CD4-positive, CD25-positive, alpha-beta regulatory T cell (primary cell): Measurements from ENCODE around the gene CDK9. TPM values are rescaled to one million over a fixed set of nuclear protein-coding genes. Genes with fewer than 3 reads are reported as not detected.
A peak's percentile ranks its signal among the peaks of the same experiment; 100 is the strongest.

ENCODE experiments used
- ATAC-seq, 2 donors: fragments of 150-1000 bp; cut with Tn5 transposase; one replicate each; pipeline ENCODE4 v1.10.0; 2021; ENCODE audit warnings: low read depth in 2 of 2, moderate number of reproducible peaks in 2 of 2, moderate library complexity in 1 of 2
- DNase-seq, 3 donors: peaks; one replicate each; pipeline versions ENCODE4 v3.0.0 to v3.0.0-alpha.2; 2012 to 2022; ENCODE audit warnings: mixed read lengths in 1 of 3
- H3K27ac ChIP-seq: one replicate; pipeline ENCODE4 v1.7.0; 2013; ENCODE audit warnings: mild to moderate bottlenecking, low read length; ENCODE audit not compliant: insufficient read depth, poor library complexity, severe bottlenecking
- H3K27me3 ChIP-seq: one replicate; pipeline ENCODE4 v1.7.0; 2013; ENCODE audit warnings: low read length; ENCODE audit not compliant: control insufficient read depth, insufficient read depth
- H3K36me3 ChIP-seq: one replicate; pipeline ENCODE4 v1.7.0; 2013; ENCODE audit warnings: mild to moderate bottlenecking, low read length, moderate library complexity; ENCODE audit not compliant: control insufficient read depth, insufficient read depth
- H3K4me1 ChIP-seq: 2 replicates; pipeline ENCODE4 v1.7.0; 2013; ENCODE audit warnings: mild to moderate bottlenecking, low read length; ENCODE audit not compliant: insufficient read depth, control insufficient read depth, poor library complexity, severe bottlenecking
- H3K4me3 ChIP-seq: one replicate; pipeline ENCODE4 v1.7.0; 2013; ENCODE audit warnings: low read depth, mild to moderate bottlenecking, low read length, moderate library complexity
- H3K9me3 ChIP-seq, 2 experiments: 1 replicate in 1 of 2; 2 replicates in 1 of 2; pipeline ENCODE4 v1.7.0; 2013; ENCODE audit warnings: low read length in 2 of 2, mild to moderate bottlenecking in 1 of 2, moderate library complexity in 1 of 2; ENCODE audit not compliant: control insufficient read depth in 2 of 2
- H3K27ac Mint-ChIP-seq, 3 donors: one replicate each; pipeline ENCODE4 v1.8.0; 2020 to 2022; ENCODE audit warnings: mild to moderate bottlenecking in 3 of 3, mixed read lengths in 3 of 3, moderate library complexity in 2 of 3
- H3K27me3 Mint-ChIP-seq: one replicate; pipeline ENCODE4 v1.8.0; 2022; ENCODE audit warnings: mild to moderate bottlenecking, mixed read lengths
- H3K36me3 Mint-ChIP-seq: one replicate; pipeline ENCODE4 v1.8.0; 2020; ENCODE audit warnings: mixed read lengths
- H3K4me1 Mint-ChIP-seq, 4 donors: one replicate each; pipeline ENCODE4 v1.8.0; 2020 to 2022; ENCODE audit warnings: mixed read lengths in 4 of 4, mild to moderate bottlenecking in 1 of 4
- H3K4me3 Mint-ChIP-seq, 4 donors: one replicate each; pipeline ENCODE4 v1.8.0; 2020 to 2022; ENCODE audit warnings: mild to moderate bottlenecking in 4 of 4, mixed read lengths in 4 of 4, moderate library complexity in 3 of 4
- H3K9me3 Mint-ChIP-seq, 7 donors: one replicate each; pipeline ENCODE4 v1.8.0; 2020 to 2022; ENCODE audit warnings: mixed read lengths in 7 of 7, mild to moderate bottlenecking in 3 of 7, moderate library complexity in 2 of 7
- polyA plus RNA-seq, 4 donors: library from polyadenylated mRNA; unstranded; fragments of 300-500 nt; fragmentation: Illumina TruSeq; gene quantifications; one replicate each; pipeline ENCODE4 v1.2.3, GENCODE V29; 2021
- total RNA-seq: library from RNA; stranded (reverse); gene quantifications from one replicate; pipeline ENCODE4 v1.2.3, GENCODE V29; 2022

CDK9 gene
- total and polyA plus RNA-seq, 5 donors from 2014 or later = 43.3 to 89.3 (median 55.5) TPM

- Mint-ChIP-seq H3K9me3 (no peaks in the 10 kb centered on the region), H3K4me3 (peak overlapping the region in 1 of 4 donors; percentile 8), H3K27ac (peak overlapping the region; percentile 62 to 88 (median 69)), H3K36me3 (peaks cover 33% of the 10 kb centered on the region), H3K4me1 (peaks cover 9 to 78% (median 49%) of the 10 kb centered on the region in 4 donors), H3K27me3 (no peaks in the 10 kb centered on the region)
- no peak overlapping the region for H3K4me3 ChIP-seq
- peak in 1 of 3 donors; percentile 37 for DNase-seq
- ATAC-seq = no peak
- H3K36me3 ChIP-seq = peaks cover 29% of the 10 kb centered on the region
- H3K4me1 ChIP-seq = peaks cover 46% of the 10 kb centered on the region
- H3K27me3 ChIP-seq = no peaks in the 10 kb centered on the region
- peak overlapping the region; percentile 25 for H3K27ac ChIP-seq
- H3K9me3 ChIP-seq = no peaks in the 10 kb centered on the region
These were observed 21.9 kb upstream of the CDK9 start for GRCh38 chr9:127763918-127764384.

DNA sequence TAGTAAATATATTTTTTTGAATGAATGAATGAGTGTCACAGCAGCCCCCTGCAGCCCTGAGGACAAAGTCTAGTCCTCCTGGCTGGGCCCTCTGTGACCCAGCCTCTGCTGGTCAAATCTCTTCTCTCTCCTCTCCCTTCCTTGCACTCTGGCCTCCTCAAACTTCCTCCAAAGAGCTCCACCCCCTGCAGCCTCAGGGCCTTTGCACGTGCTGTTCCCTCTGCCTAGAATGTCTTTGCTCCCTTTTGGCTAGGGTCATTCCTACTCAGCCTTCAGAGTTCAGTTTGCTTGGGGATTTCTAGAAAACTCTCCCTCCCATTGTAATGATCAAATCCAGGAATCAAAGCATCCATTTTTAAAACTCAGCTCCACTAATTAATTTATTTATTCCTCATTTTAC, 20.4 kb upstream of the CDK9 start:
- H3K27me3 Mint-ChIP-seq = no peaks in the 10 kb centered on the region
- H3K27ac Mint-ChIP-seq = peak overlapping the region in 2 of 3 donors; percentile 88 to 93
- H3K9me3 ChIP-seq = no peaks in the 10 kb centered on the region
- H3K4me3 Mint-ChIP-seq = peak overlapping the region in 2 of 4 donors; percentile 47 to 60
- no peaks in the 10 kb centered on the region for H3K9me3 Mint-ChIP-seq
- H3K27ac ChIP-seq = no peak overlapping the region
- peaks cover 58% of the 10 kb centered on the region for H3K4me1 ChIP-seq
- H3K36me3 ChIP-seq = peaks cover 23% of the 10 kb centered on the region
- H3K4me1 Mint-ChIP-seq = peaks cover 9 to 91% (median 57%) of the 10 kb centered on the region in 4 donors
- peaks cover 36% of the 10 kb centered on the region for H3K36me3 Mint-ChIP-seq
- ATAC-seq (no peak), DNase-seq (no peak)
- H3K27me3 ChIP-seq = no peaks in the 10 kb centered on the region
- no peak overlapping the region for H3K4me3 ChIP-seq

DNA sequence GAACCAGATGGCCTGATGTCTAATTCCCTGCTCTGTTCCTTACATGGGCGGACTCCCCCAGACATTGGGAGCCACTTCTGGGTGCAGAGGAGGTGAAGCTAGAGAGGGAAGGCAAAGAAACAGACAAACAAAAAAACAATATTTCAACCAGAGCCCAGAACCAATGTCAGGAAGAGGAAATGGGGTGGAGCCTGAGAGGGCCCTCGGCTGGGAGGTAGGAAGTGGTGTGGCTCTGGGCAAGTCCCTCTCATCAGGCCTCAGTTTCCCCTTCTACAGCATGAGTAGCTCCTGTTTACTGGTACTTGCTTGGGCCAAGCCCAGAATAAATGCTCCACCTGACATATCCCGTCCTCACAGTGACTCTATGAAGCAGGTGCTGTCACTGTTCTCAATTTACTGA, 18.4 kb upstream of the CDK9 start:
- Mint-ChIP-seq H3K27ac (peak overlapping the region; percentile 95 to 97 (median 97)), H3K36me3 (peaks cover 33% of the 10 kb centered on the region), H3K27me3 (no peaks in the 10 kb centered on the region), H3K4me1 (peaks cover 9 to 97% (median 64%) of the 10 kb centered on the region in 4 donors), H3K9me3 (no peaks in the 10 kb centered on the region), H3K4me3 (peak overlapping the region; percentile 60 to 89 (median 83))
- no peaks in the 10 kb centered on the region for H3K27me3 ChIP-seq
- H3K27ac ChIP-seq = peak overlapping the region; percentile 97
- peaks cover 9% of the 10 kb centered on the region for H3K36me3 ChIP-seq
- H3K9me3 ChIP-seq = no peaks in the 10 kb centered on the region
- H3K4me1 ChIP-seq = peaks cover 71% of the 10 kb centered on the region
- DNase-seq = peak in 1 of 3 donors; percentile 58
- no peak for ATAC-seq
- H3K4me3 ChIP-seq = peak overlapping the region; percentile 71

DNA sequence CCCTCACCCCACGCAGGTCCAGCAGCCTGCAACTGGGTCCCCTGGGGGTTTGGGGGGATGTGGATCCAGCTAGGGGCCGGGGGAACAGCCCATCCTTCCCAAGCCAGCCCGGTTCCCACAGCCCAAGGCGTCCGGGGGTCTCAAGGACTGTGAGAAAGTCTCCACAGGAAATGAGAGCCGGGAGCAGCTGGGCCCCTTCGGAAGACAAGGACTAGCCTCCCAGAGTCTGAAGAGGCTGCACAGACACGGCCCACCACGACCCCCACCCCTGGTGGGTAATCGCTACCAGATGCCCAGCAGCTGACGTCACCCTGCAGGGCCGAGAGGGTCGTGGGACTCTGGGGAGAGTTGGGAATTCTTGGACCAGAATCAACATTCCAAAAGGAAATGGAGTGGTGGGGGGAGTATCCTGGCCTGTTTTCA, 17.9 kb upstream of the CDK9 start:
- peaks cover 12% of the 10 kb centered on the region for H3K36me3 ChIP-seq
- no peaks in the 10 kb centered on the region for H3K27me3 Mint-ChIP-seq
- no peaks in the 10 kb centered on the region for H3K9me3 ChIP-seq
- H3K4me3 ChIP-seq = peak overlapping the region; percentile 71
- peak overlapping the region; percentile 95 to 97 (median 97) for H3K27ac Mint-ChIP-seq
- H3K4me1 Mint-ChIP-seq = peaks cover 9 to 97% (median 59%) of the 10 kb centered on the region in 4 donors
- H3K4me3 Mint-ChIP-seq = peak overlapping the region in 3 of 4 donors; percentile 80 to 89 (median 83)
- no peaks in the 10 kb centered on the region for H3K27me3 ChIP-seq
- H3K27ac ChIP-seq = peak overlapping the region; percentile 97
- DNase-seq (no peak), ATAC-seq (no peak)
- peaks cover 30% of the 10 kb centered on the region for H3K36me3 Mint-ChIP-seq
- H3K9me3 Mint-ChIP-seq = no peaks in the 10 kb centered on the region
- peaks cover 67% of the 10 kb centered on the region for H3K4me1 ChIP-seq

GRCh38 chr9:127768698-127769097, 17.1 kb upstream of the CDK9 start:
- peak overlapping the region; percentile 40 to 83 (median 66) for H3K4me3 Mint-ChIP-seq
- H3K27ac ChIP-seq = peak overlapping the region; percentile 97
- H3K27me3 ChIP-seq = no peaks in the 10 kb centered on the region
- H3K9me3 ChIP-seq = no peaks in the 10 kb centered on the region
- H3K4me3 ChIP-seq = peak overlapping the region; percentile 22
- ATAC-seq (no peak), DNase-seq (no peak)
- H3K27me3 Mint-ChIP-seq = no peaks in the 10 kb centered on the region
- peaks cover 16% of the 10 kb centered on the region for H3K36me3 ChIP-seq
- H3K36me3 Mint-ChIP-seq = peaks cover 27% of the 10 kb centered on the region
- H3K4me1 ChIP-seq = peaks cover 67% of the 10 kb centered on the region
- H3K27ac Mint-ChIP-seq = peak overlapping the region; percentile 85 to 97 (median 95)
- H3K4me1 Mint-ChIP-seq = peaks cover 2 to 96% (median 53%) of the 10 kb centered on the region in 4 donors
- H3K9me3 Mint-ChIP-seq = no peaks in the 10 kb centered on the region

GRCh38 chr9:127769101-127769500, 16.7 kb upstream of the CDK9 start:
- Histone ChIP-seq H3K4me3 (peak overlapping the region; percentile 22), H3K4me1 (peaks cover 71% of the 10 kb centered on the region), H3K27me3 (no peaks in the 10 kb centered on the region), H3K9me3 (no peaks in the 10 kb centered on the region), H3K27ac (peak overlapping the region; percentile 97), H3K36me3 (peaks cover 20% of the 10 kb centered on the region)
- H3K9me3 Mint-ChIP-seq = no peaks in the 10 kb centered on the region
- peak overlapping the region; percentile 40 to 83 (median 66) for H3K4me3 Mint-ChIP-seq
- no peak for DNase-seq
- H3K27ac Mint-ChIP-seq = peak overlapping the region; percentile 85 to 97 (median 95)
- H3K4me1 Mint-ChIP-seq = peaks cover 0 to 96% (median 51%) of the 10 kb centered on the region in 4 donors
- H3K36me3 Mint-ChIP-seq = peaks cover 30% of the 10 kb centered on the region
- no peaks in the 10 kb centered on the region for H3K27me3 Mint-ChIP-seq
- no peak for ATAC-seq

DNA sequence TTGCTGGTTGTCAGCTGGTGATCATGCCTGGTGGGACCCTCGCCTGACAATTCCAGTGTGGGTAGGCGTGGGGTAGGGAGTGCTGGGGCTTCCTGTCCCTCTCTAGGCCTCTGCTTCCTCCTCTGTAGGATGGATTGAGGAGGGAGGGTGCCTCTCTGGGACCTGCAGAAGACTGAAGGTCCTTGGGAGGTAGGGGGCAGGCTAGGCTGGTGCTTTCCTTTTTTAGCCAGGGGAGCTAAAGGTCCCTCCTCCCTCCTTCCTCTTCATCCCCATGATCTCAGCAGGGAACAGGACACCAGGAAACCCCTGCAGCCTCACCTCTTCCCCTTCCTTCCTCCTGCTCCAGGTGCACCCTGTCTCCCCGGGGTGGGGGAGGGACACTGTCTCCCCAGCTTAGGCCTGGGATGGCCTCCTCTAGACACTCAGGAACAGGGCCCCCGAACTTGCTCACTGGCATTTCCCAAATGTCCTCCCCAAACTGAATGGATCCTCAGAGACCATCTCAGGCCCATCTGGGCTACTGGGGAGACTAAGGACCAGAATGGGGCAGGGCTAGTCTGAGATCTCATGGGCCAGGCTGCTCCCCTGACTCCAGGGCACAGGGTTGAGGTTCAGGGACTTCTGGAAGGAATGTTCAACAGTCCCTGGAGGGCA, 15.8 kb upstream of the CDK9 start:
- Histone ChIP-seq H3K36me3 (peaks cover 26% of the 10 kb centered on the region), H3K4me3 (peak overlapping the region; percentile 79), H3K27ac (peak overlapping the region; percentile 97), H3K4me1 (peaks cover 71% of the 10 kb centered on the region), H3K9me3 (no peaks in the 10 kb centered on the region), H3K27me3 (no peaks in the 10 kb centered on the region)
- no peaks in the 10 kb centered on the region for H3K9me3 Mint-ChIP-seq
- DNase-seq = no peak
- H3K36me3 Mint-ChIP-seq = peaks cover 32% of the 10 kb centered on the region
- H3K4me3 Mint-ChIP-seq = peak overlapping the region; percentile 87 to 95 (median 93)
- no peaks in the 10 kb centered on the region for H3K27me3 Mint-ChIP-seq
- ATAC-seq = no peak
- peak overlapping the region; percentile 95 to 97 (median 95) for H3K27ac Mint-ChIP-seq
- peaks cover 0 to 93% (median 48%) of the 10 kb centered on the region in 4 donors for H3K4me1 Mint-ChIP-seq
